Activated CD4-positive, CD25-positive, alpha-beta regulatory T cell treated with anti-CD3 and anti-CD28 coated beads, Interleukin-2, amount 50 U/mL, for 72 hours (primary cell): ENCODE data around the gene BDP1.
"Not testable (repeated sequence)": the region's sequence is repeated elsewhere in the genome, so short reads cannot be mapped to it uniquely, and the experiment has no call there.

Experiments
- DNase-seq: peaks from one replicate; pipeline ENCODE4 v3.0.0; 2021

The BDP1 gene

DNA sequence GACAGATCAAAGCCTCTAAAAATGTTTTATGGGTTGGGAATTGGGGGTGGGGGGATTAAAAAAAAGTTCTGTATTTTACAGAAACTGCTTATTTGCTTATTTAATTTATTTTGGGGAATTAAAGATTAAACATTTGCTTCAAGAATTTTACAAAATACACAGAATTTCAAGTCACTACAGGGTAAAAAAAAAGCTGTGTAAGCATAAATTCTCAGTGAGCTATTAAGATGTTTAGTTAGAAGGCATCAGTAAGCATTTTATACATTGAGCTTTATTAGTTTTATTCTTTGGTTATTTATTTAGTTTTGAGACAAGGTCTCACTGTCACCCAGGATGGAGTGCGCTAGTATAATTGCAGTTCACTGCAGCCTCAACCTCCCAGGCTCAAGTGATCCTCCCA is 5.2 kb downstream of the BDP1 start:
- no peak for DNase-seq

DNA sequence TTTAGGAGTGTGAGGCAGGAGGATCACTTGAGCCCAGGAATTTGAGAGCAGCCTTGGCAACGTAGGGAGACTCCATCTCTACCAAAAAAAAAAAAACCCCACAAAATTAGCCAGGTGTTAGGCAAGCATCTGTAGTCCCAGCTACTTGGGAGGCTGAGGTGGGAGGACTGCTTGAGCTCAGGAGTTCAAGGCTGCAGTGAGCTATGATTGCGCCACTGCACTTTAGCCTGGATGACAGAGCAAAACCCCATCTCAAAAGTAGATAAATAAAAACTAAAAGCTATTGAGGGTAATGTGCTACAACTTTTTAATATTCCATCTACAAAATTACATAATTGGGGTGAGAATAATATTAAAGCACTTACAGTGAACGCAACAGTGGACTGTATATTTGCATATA is 5.9 kb downstream of the BDP1 start:
- no peak for DNase-seq

DNA sequence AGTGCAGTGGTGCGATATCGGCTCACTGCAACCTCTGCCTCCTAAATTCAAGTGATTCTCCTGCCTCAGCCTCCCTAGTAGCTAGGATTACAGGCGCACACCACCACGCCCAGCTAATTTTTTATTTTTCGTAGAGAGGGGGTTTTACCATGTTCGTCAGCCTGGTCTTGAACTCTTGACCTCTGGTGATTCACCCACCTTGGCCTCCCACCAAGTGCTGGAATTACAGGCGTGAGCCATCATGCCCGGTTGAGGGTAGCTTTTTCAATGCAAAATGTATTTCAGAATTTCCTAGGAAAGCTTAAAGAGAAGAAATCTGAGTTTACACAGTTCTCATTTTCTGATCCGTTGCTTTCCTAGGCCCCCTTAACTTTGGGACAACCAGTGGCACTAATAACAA is 15.7 kb downstream of the BDP1 start:
- DNase-seq: no peak

DNA sequence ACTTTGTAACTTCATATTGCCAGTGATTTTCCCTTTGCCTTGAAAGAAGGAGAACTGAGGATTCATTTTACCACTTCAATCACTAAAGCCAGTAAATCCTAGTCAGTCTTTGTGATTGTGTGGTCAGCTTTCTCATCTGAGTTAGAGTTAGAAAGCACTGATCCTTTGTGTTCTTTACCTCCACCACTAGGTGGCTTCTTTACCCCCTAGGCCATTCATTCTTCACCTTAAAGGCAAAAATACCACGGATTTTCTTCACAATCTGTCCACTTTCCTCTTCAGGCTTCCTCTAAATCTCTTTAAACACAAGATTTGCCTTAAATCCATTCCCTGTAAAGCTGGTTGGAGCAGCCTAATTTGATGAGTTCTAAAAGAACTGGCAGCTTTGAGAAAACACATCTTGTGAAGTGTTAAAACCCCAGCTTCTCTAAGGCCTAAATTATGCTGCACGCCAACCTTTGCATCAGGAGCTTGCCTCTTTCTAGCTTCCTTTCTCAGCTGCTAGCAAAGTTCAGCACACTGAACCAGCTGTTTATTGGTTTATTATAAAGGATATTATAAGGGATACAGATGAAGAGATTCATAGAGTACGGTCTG is 20.4 kb downstream of the BDP1 start:
- no peak for DNase-seq

DNA sequence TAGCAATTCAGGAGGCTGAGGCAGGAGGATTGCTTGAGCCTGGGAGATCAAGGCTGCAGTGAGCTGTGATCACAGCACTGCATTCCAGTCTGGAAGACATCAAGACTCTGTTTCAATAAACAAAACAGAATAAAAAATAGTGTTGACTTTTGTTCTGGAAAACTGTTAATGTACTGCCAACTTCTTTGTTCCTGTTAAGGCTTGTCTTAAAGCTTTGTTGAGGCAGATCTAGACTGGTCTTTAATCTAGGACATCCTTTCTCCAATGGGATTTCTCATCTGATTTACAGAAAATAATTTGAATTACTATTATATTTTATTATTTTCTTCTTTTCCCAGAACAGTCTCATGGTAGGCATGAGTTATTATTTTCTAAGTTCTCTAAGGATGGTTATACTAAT is 26.0 kb downstream of the BDP1 start:
- no peak for DNase-seq

DNA sequence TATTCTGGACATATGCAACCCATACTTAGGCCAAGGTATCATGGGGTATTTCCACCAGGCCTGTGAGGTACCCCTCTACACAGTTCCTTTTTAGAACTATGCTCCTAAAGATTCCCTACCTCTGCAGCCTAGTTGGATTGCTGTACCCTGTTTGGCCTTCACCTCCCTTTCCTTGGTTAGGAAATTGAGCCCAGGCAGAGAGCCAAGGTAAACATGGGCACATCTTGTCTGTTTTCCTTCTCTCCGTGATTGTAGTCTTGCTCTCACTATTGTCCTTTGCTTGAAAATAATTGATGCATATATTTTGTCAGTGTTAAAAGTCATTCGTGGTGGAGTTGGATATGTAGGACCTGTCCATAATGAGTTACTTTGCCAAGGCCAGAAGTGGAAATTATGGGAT is 26.7 kb downstream of the BDP1 start:
- DNase-seq: no peak

DNA sequence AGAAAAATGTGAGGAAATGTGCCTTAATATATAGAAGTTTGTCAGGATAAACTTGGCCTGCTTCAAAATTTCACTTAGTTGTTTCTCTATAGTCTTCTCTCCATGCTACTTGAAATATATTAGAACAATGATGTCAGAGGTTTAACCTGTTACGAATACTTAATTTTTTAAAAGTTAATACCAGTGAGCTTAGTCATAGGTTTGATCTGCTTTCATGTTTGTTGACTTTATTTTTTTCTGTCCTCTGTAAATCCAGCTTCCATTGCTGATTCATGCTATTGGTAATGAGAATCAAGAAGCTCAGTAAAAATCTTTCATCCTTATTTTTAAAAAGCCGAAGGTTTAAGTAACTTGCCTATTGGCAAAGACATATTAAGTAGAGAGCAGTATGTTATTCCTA is 27.9 kb downstream of the BDP1 start:
- DNase-seq: no peak

DNA sequence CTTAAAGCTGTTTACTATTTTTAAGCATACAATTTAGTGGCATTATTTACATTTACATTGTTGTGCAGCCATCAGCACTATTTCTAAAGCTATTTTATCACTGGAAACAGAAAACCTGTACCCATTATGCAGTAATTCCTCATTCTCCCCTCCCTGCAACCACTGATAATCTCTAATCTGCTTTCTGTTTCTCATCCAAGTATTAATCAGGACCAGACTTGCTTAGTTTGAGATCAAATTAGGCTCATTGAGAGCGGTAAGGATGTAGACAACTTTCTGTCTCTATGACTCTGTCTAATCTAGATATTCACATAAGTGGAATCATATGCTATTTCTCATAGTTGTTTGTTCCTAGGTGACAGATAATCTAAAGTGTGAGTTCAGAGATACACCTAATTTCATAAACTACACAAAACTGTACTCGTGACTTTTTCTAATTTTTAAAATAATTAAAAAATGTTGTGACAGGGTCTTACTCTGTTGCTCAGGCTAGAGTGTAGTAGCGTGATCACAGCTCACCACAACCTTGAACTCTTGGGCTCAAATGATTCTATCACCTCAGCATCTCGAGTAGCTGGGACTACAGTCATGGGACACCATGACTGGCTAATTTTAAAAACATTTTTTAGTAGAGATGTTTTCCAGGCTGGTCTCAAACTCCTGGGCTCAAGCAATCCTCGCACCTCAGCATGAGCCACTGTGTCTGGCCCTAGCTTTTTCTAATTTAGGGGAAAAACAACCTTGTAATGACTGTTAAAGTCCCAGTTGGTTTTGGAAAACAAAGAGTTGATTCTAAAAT is 37.6 kb downstream of the BDP1 start:
- no peak for DNase-seq

DNA sequence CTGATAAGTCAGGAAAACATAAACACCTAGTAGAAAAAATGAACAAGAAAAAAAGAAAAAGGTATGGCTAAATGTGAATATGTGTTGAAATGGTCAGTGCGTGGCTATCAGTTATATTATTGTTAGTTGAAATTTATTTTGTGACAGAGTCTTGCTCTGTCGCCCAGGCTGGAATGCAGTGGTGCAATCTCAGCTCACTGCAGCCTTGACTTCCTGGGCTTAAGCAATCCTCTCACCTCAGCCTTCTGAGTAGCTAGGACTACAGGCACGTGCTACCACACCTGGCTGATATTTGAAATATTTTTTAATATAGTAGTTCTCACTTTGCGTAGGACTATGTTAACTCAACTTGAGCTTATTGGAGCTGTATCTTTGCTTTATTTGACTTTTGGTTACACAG is 38.8 kb downstream of the BDP1 start:
- DNase-seq: not testable (repeated sequence)

DNA sequence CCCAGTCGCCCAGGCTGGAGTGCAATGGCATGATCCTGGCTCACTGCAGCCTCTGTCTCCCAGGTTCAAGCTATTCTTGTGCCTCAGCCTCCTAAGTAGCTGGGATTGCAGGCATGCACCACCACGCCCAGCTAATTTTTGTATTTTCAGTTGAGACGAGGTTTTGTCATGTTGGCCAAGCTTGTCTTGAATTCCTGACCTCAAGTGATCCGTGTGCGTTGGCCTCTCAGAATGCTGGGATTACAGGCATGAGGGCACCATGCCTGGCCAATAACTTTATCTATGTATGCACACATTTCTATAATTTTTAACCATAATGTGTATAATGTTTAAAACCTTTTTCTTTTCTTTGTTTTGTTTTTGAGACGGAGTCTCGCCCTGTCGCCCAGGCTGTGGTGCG is 43.3 kb downstream of the BDP1 start:
- DNase-seq: not testable (repeated sequence)

DNA sequence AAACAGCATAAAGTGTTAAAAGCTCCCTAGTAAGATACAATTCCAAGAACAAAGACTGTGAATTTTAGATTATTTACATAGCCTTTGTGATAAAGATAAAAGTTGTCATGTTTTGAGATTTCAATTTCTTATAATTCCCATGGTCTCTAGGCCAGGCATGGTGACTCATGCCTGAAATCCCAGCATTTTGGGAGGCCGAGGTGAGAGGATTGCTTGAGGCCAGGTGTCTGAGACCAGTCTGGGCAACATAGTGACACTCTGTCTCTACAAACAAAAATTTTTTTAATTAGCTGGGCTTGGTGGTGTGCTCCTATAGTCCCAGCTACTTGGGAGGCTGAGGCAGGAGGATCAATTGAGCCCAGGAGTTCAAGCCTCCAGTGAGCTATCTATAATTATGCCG is 48.1 kb downstream of the BDP1 start:
- DNase-seq: no peak

DNA sequence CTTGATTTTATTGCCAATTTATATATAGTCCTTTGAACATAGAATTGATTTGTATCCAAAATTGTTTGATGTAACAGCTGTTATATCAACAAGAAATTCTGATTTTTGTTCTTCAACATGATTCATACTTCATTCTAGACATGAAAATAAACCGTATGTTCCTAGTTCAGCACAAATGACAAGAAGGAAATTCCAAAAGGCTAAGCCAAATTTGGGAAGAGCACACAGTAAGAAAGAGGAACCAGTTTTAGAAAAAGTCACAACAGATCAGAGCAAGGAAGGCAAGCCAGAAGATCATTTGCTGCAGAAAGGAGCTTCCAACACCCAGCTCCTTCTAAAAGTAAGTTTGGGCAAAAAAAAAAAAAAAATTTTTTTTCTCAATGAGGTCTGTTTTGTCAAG is 66.7 kb downstream of the BDP1 start:
- no peak for DNase-seq

DNA sequence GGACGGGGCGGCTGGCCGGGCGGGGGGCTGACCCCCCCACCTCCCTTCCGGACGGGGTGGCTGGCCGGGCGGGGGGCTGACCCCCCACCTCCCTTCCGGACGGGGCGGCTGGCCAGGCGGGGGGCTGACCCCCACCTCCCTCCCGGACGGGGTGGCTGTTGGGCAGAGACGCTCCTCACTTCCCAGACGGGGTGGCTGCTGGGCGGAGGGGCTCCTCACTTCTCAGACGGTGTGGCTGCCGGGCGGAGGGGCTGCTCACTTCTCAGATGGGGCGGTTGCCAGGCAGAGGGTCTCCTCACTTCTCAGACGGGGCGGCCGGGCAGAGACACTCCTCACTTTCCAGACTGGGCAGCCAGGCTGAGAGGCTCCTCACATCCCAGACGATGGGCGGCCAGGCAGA is 70.2 kb downstream of the BDP1 start:
- DNase-seq: not testable (repeated sequence)

DNA sequence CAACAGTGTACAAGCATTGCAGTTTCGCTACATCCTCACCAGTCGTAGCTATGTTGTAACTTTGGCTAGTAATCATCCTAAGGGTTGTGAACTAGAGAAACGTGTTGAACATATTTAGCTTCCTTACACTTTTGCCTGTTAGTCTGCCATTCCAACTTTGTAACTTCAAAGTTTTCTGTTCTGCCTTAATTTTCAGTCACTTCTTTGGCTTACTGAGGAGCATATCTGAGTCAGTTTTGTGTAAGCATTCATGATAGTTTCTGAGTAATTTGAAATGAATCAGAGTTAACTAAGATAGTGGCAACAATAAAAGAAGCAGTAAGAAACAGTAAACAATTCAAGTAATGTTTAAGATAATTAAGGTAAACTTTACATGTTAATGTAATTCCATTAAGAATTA is 72.8 kb downstream of the BDP1 start:
- DNase-seq: no peak

DNA sequence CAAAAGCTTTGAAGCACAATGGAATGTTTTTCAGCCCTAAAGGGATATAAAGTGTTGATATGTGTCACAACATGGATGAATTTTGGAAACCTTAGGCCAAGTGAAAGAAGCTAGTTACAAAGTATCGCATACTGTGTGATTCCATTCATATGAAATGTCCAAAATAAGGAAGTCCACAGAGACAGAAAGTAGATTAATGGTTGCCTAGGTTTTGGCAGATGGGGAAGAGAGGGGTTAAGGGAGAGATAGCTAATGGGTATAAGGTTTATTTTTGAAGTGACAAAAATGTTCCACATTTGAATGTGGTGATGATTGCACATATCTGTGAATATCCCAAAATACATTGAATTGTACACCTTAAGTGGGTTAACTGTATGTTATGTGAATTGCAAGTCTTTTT is 74.2 kb downstream of the BDP1 start:
- DNase-seq: no peak

DNA sequence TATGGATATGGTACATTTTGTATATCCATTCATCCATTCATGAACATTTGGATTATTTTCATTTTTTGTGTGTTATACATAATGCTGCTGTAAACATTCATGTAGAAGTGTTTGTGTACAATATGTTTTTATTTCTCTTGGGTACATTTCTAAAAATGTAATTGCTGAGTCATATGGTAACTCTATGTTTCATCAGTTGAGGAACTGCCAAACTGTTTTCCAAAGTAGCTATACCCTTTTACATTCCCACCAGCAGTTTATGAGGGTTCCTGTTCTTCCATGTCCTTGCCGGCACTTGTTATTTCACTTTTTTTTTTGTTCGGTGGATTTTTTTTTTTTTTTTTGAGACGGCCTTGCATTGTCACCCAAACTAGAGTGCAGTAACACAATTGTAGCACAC is 77.7 kb downstream of the BDP1 start:
- no peak for DNase-seq

DNA sequence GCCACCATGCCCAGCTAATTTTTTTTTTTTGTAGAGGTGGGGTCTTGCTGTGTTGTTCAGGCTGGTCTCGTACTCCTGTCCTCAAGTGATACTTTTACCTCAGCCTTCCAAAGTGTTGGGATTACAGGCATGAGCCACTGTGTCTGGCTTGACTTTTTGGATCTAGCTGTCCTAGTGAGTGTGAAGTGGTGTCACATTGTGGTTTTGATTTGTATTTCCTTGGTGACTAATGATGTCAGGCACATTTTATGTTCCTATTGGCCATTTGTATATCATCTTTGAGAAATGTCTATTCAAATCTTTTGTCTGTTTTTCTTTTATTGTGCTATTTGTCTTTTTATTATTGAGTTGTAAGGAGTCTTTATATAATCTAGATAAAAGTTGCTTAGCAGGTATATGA is 78.2 kb downstream of the BDP1 start:
- DNase-seq: no peak

DNA sequence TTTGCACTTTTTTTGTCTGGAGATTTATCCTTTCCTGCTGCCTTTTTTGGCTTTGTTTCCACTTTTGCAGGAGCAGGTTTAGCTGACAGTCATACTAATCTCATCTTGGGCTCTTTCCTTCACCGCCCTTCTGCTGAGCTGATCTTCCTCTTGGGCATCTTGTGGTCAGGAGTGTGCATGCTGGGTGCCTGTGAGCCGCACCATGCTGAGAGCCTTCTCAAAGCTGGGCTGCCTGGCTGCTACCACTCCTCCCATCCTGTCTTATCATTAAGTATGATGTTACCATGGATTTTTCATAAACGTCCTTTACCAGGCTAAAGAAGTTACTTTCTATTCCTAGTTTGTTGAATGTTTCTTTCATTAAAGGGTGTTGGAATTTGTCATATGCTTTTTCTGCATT is 82.2 kb downstream of the BDP1 start:
- no peak for DNase-seq

DNA sequence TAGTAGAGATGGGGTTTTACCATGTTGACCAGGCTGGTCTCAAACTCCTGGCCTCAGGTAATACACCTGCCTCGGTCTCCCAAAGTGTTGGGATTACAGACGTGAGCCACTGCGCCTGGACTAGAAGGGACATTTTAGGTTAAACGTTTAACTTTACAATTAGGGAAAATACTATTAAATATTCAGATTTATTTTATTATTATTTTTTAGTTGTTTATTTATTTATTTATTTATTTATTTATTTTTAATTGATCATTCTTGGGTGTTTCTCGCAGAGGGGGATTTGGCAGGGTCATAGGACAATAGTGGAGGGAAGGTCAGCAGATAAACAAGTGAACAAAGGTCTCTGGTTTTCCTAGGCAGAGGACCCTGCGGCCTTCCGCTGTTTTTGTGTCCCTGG is 95.4 kb downstream of the BDP1 start:
- not testable (repeated sequence) for DNase-seq

DNA sequence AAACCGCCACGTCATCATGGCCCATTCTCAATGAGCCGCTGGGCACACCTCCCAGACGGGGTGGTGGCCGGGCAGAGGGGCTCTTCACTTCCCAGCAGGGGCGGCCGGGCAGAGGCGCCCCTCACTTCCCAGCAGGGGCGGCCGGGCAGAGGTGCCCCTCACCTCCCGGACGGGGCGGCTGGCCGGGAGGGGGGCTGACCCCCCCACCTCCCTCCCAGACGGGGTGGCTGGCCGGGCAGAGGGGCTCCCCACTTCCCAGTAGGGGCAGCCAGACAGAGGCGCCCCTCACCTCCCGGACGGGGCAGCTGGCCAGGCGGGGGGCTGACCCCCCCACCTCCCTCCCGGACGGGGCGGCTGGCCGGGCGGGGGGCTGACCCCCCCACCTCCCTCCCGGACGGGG is 96.1 kb downstream of the BDP1 start:
- not testable (repeated sequence) for DNase-seq

DNA sequence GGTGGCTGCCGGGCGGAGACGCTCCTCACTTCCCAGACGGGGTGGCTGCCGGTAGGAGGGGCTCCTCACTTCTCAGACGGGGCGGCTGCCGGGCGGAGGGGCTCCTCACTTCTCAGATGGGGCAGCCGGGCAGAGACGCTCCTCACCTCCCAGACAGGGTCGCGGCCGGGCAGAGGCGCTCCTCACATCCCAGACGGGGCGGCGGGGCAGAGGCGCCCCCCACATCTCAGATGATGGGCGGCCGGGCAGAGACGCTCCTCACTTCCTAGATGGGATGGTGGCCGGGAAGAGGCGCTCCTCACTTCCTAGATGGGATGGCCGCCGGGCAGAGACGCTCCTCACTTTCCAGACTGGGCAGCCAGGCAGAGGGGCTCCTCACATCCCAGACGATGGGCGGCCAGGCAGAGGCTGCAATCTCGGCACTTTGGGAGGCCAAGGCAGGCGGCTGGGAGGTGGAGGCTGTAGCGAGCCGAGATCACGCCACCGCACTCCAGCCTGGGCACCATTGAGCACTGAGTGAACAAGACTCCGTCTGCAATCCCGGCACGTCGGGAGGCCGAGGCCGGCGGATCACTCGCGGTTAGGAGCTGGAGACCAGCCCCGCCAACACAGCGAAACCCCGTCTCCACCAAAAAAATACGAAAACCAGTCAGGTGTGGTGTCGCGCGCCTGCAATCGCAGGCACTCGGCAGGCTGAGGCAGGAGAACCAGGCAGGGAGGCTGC is 96.7 kb downstream of the BDP1 start:
- not testable (repeated sequence) for DNase-seq

DNA sequence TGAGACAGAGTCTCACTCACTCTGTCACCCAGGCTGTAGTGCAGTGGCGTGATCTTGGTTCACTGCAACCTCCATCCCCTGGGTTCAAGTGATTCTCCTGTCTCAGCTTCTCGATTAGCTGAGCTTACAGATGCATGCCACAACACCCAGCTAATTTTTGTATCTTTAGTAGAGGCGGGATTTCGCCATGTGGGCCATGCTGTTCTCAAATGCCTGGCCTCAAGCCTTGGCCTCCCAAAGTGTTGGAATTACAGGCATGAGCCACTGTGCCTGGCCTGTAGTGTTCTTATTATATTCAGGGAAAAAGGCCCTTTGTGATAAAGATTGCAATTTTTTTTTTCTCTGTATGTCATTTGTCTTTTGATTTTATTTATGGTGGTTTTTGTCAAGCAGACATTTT is 107.7 kb downstream of the BDP1 start:
- DNase-seq: no peak

DNA sequence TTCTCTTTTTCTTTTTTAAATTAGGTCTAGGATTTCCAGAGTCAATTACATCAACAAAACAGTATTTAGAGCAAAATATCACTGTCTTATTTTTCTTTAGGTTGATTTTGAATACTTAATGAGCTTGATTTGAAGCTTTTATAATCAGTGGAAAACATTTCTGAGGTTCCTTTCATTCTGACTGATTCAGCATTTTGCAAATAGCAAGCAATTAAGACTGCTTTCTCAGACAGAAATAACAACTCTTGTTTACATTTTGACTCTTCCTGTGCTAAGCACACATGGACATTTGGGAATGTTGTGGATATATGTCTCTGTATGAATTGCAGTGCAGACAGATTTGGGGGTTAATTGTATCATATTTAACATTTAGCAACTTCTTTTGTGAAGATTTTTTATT is 109.4 kb downstream of the BDP1 start:
- no peak for DNase-seq

DNA sequence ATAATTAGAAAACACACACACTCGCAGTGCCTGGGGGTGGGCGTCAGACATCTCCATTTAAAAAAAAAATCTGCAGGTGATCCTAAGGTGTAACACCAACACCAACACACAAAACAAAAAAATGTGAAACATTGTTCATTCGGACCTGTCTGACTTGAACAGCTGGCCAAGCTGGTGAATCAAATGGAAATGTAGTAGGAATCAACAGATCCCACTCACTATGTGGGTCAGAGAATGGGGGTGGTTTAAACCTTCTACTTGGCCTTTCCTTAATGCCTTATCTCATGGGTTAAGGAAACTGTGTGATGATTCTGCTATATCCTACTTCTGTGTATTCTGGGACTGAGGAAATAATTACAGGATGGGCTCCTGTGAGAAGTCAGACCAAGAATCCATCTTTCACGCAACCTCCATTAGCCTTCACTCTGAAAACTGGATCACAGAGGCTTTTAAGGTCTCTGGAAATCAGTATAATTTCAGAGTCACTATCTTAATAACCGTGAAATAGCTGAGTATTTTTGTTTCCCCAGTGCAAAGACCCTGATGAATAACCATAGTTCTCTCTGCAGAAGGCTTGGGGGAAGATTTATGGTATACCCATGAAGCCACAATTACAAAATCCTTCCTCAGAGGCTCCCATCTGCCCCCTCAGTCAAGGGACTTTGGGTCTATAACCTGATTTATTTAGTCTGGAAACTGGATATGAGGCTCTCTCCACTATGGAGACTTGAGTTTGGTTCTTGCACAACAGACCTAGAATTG is 114.5 kb downstream of the BDP1 start:
- DNase-seq: no peak
